ENCODE results near the gene SLC7A7. TPM values are rescaled to one million over a fixed set of nuclear protein-coding genes. Genes with fewer than 3 reads are reported as not detected.

The SLC7A7 gene
- total and polyA plus RNA-seq, 2 donors (not counting 1 experiment from before 2014, with no cell fraction given) = 6.3 to 9.5 TPM

DNA sequence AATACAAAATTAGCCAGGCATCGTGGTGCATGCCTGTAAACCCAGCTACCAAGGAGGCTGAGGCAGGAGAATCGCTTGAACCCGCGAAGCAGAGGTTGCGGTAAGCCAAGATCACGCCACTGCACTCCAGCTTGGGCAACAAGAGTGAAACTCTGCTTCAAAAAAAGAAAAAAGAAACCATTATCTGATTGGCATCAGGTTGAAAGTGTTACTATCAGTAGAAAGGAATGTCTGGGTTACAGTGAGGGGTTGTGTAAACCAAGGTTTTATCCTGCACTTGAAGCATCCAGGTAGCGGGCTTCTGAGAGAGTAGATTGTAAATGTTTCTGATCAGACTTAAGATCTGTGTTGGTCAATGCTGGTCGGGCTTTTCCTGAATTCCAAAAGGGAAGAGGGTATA, 62.8 kb downstream of the SLC7A7 start:
- Histone ChIP-seq H3K4me2 (ENCODE audit: extremely low read depth, insufficient read depth, low read length) (no peak overlapping the region), H3K9me3 (ENCODE audit: control insufficient read depth, insufficient read depth, low read depth, low read length) (no peaks in the 10 kb centered on the region), H3K4me1 (ENCODE audit: control insufficient read depth, extremely low read depth, insufficient read depth, low read length) (no peaks in the 10 kb centered on the region), H2AFZ (ENCODE audit: low read length) (no peak overlapping the region), H3K27me3 (ENCODE audit: control insufficient read depth, insufficient read depth, low read length) (no peaks in the 10 kb centered on the region), H4K20me1 (ENCODE audit: control insufficient read depth, extremely low read depth, insufficient read depth, low read length) (no peaks in the 10 kb centered on the region), H3K4me3 (replicated peaks in 1 of 4; ENCODE audit: control extremely low read depth in 1 of 4, insufficient read depth in 1 of 4, low read depth in 3 of 4, low read length in 4 of 4) (no peak overlapping the region), H3K9ac (ENCODE audit: insufficient read depth, low read length) (no peak overlapping the region), H3K36me3 (ENCODE audit: control insufficient read depth, insufficient read depth, low read length) (no peaks in the 10 kb centered on the region), H3K79me2 (ENCODE audit: control insufficient read depth, insufficient read depth, low read length) (no peaks in the 10 kb centered on the region), H3K27ac (ENCODE audit: insufficient read depth, low read length) (no peak overlapping the region)
- TF ChIP-seq EZH2 (IDR thresholded peaks at IDR 0.05; ENCODE audit: low read length, missing control alignments) = no peak
- TF ChIP-seq CTCF (conservative IDR thresholded peaks at IDR 0.05 in 1 of 2, IDR thresholded peaks at IDR 0.05 in 1 of 2; ENCODE audit: low read depth in 1 of 2, low read length in 2 of 2) = no peak
- peak in 1 of 2 donors; percentile 57 for DNase-seq (ENCODE audit: low read depth in 2 of 2)

- no peak overlapping the region for H3K4me3 ChIP-seq (replicated peaks in 1 of 4; ENCODE audit: control extremely low read depth in 1 of 4, insufficient read depth in 1 of 4, low read depth in 3 of 4, low read length in 4 of 4)
- H2AFZ ChIP-seq (ENCODE audit: low read length) = no peak overlapping the region
- H3K27me3 ChIP-seq (ENCODE audit: control insufficient read depth, insufficient read depth, low read length) = no peaks in the 10 kb centered on the region
- no peak for DNase-seq (ENCODE audit: low read depth in 2 of 2)
- H3K27ac ChIP-seq (ENCODE audit: insufficient read depth, low read length) = no peak overlapping the region
- TF ChIP-seq CTCF (conservative IDR thresholded peaks at IDR 0.05 in 1 of 2, IDR thresholded peaks at IDR 0.05 in 1 of 2; ENCODE audit: low read depth in 1 of 2, low read length in 2 of 2) (no peak), EZH2 (IDR thresholded peaks at IDR 0.05; ENCODE audit: low read length, missing control alignments) (no peak)
- no peaks in the 10 kb centered on the region for H3K36me3 ChIP-seq (ENCODE audit: control insufficient read depth, insufficient read depth, low read length)
- no peaks in the 10 kb centered on the region for H4K20me1 ChIP-seq (ENCODE audit: control insufficient read depth, extremely low read depth, insufficient read depth, low read length)
- H3K9me3 ChIP-seq (ENCODE audit: control insufficient read depth, insufficient read depth, low read depth, low read length) = no peaks in the 10 kb centered on the region
- no peak overlapping the region for H3K9ac ChIP-seq (ENCODE audit: insufficient read depth, low read length)
- H3K4me1 ChIP-seq (ENCODE audit: control insufficient read depth, extremely low read depth, insufficient read depth, low read length) = no peaks in the 10 kb centered on the region
- H3K4me2 ChIP-seq (ENCODE audit: extremely low read depth, insufficient read depth, low read length) = no peak overlapping the region
- no peaks in the 10 kb centered on the region for H3K79me2 ChIP-seq (ENCODE audit: control insufficient read depth, insufficient read depth, low read length)
Observed at GRCh38 chr14:22748631-22749068, 66.6 kb downstream of the SLC7A7 start.

DNA sequence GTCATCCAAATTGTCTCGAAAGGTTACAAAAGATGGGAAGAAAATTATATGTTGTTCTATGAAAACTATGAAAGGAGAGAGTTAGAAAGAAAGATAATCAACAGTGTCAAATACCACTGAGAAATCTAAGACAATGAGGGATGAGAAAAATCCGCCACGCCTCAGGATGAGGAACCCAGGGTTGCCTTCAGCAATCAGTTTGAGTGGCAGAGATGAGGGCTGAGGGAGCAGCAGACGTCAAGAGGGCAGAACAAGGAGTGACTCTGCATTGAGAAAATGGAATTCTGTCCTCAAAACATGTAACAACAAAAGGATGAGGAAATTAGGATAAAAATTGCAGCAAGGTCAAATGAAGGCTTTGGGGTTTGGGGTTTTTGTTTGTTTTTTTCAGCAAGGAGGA, 67.0 kb downstream of the SLC7A7 start:
- DNase-seq (ENCODE audit: low read depth in 2 of 2) = no peak
- TF ChIP-seq EZH2 (IDR thresholded peaks at IDR 0.05; ENCODE audit: low read length, missing control alignments) (no peak), CTCF (conservative IDR thresholded peaks at IDR 0.05 in 1 of 2, IDR thresholded peaks at IDR 0.05 in 1 of 2; ENCODE audit: low read depth in 1 of 2, low read length in 2 of 2) (no peak)
- Histone ChIP-seq H3K4me3 (replicated peaks in 1 of 4; ENCODE audit: control extremely low read depth in 1 of 4, insufficient read depth in 1 of 4, low read depth in 3 of 4, low read length in 4 of 4) (no peak overlapping the region), H3K79me2 (ENCODE audit: control insufficient read depth, insufficient read depth, low read length) (no peaks in the 10 kb centered on the region), H3K9ac (ENCODE audit: insufficient read depth, low read length) (no peak overlapping the region), H2AFZ (ENCODE audit: low read length) (no peak overlapping the region), H3K4me1 (ENCODE audit: control insufficient read depth, extremely low read depth, insufficient read depth, low read length) (no peaks in the 10 kb centered on the region), H4K20me1 (ENCODE audit: control insufficient read depth, extremely low read depth, insufficient read depth, low read length) (no peaks in the 10 kb centered on the region), H3K36me3 (ENCODE audit: control insufficient read depth, insufficient read depth, low read length) (no peaks in the 10 kb centered on the region), H3K9me3 (ENCODE audit: control insufficient read depth, insufficient read depth, low read depth, low read length) (no peaks in the 10 kb centered on the region), H3K27me3 (ENCODE audit: control insufficient read depth, insufficient read depth, low read length) (no peaks in the 10 kb centered on the region), H3K27ac (ENCODE audit: insufficient read depth, low read length) (no peak overlapping the region), H3K4me2 (ENCODE audit: extremely low read depth, insufficient read depth, low read length) (no peak overlapping the region)

Measured in fibroblast of lung (primary cell).